GM10266 (cell line): ENCODE data around the gene RNF169.
A peak's percentile ranks its signal among the peaks of the same experiment; 100 is the strongest.

Source experiments
- DNase-seq: peaks from one replicate; pipeline ENCODE4 v3.0.0; 2012; ENCODE audit errors: extremely low spot score
- CTCF ChIP-seq: IDR thresholded peaks from 2 replicates; pipeline ENCODE4 v1.5.1; 2012; ENCODE audit warnings: mild to moderate bottlenecking, low read depth; ENCODE audit not compliant: control insufficient read depth, insufficient read depth; ENCODE audit errors: missing control alignments

Gene RNF169

GRCh38 chr11:74840486-74840885, 91.8 kb downstream of the RNF169 start:
- no peak for DNase-seq
- no peak for TF ChIP-seq CTCF

GRCh38 chr11:74842967-74843366, 94.3 kb downstream of the RNF169 start:
- peak; percentile 36 for TF ChIP-seq CTCF
- DNase-seq = no peak

- TF ChIP-seq CTCF = no peak
- no peak for DNase-seq
These were observed 95.4 kb downstream of the RNF169 start for GRCh38 chr11:74844072-74844471.

- TF ChIP-seq CTCF = no peak
- DNase-seq = no peak
These were observed 96.2 kb downstream of the RNF169 start for GRCh38 chr11:74844865-74845264.

GRCh38 chr11:74845978-74846517, 97.4 kb downstream of the RNF169 start:
- no peak for TF ChIP-seq CTCF
- DNase-seq = no peak

- DNase-seq = no peak
- no peak for TF ChIP-seq CTCF
These were observed 98.1 kb downstream of the RNF169 start for GRCh38 chr11:74846770-74847169.

GRCh38 chr11:74847395-74847794, 98.7 kb downstream of the RNF169 start:
- TF ChIP-seq CTCF = no peak
- DNase-seq = no peak
